Tibial artery (tissue), 4 donors: ENCODE data around the gene STYXL2.

Source experiments
- DNase-seq, 2 donors: peaks; one replicate each; pipeline ENCODE4 v3.0.0-alpha.2; 2019
- H3K27ac ChIP-seq, 2 donors: fragments of 200-600 bp; sonication (generic) in 1 of 2; 1 replicate in 1 of 2; 2 replicates in 1 of 2; pipeline ENCODE4 v1.5.1; 2018 to 2019; ENCODE audit warnings: mild to moderate bottlenecking in 1 of 2
- H3K27me3 ChIP-seq, 2 donors: fragments of 200-600 bp; sonication (generic) in 1 of 2; one replicate each; pipeline versions ENCODE4 v1.5.1 to v1.6.0; 2016 to 2019
- H3K36me3 ChIP-seq, 3 donors: fragments of 200-600 bp; sonication (generic) in 2 of 3; one replicate each; pipeline ENCODE4 v1.5.1; 2016 to 2019; ENCODE audit warnings: mild to moderate bottlenecking in 2 of 3
- H3K4me1 ChIP-seq, 4 donors: fragments of 200-600 bp; sonication (generic) in 2 of 4; 1 replicate in 3 of 4; 2 replicates in 1 of 4; pipeline ENCODE4 v1.5.1; 2016 to 2019
- H3K4me3 ChIP-seq, 2 donors: fragments of 200-600 bp; sonication (generic) in 1 of 2; 1 replicate in 1 of 2; 2 replicates in 1 of 2; pipeline ENCODE4 v1.5.1; 2018 to 2019; ENCODE audit warnings: mild to moderate bottlenecking in 2 of 2
- H3K9me3 ChIP-seq, 3 donors: fragments of 200-600 bp; sonication (generic) in 1 of 3; one replicate each; pipeline ENCODE4 v1.5.1; 2016 to 2019
- CTCF ChIP-seq, 2 experiments: fragments of 200-600 bp in 1 of 2; fragments of 450-650 bp in 1 of 2; IDR thresholded peaks; one replicate each; pipeline ENCODE4 v1.5.1; 2017 to 2019; ENCODE audit warnings: antibody characterized with exemption in 2 of 2, mild to moderate bottlenecking in 1 of 2, moderate library complexity in 1 of 2
- intact Hi-C: fragments of 100-400 bp; cut with DNase I; formaldehyde crosslinking; loops from one replicate; pipeline ENCODE4 v1.15.0; 2023; ENCODE audit warnings: low total_unique reads

Gene STYXL2

GRCh38 chr1:167093846-167094516 lies at the start of gene STYXL2:
TSS of gene STYXL2 (plus strand) at chr1:167094075. CDS start at chr1:167094850, 775 bp downstream.
- H3K4me3 ChIP-seq, result peak within 1 kb of the TSS; percentile 9 to 51
- H3K27ac ChIP-seq, result peak within 1 kb of the TSS; percentile 14 to 68
- TF ChIP-seq CTCF (IDR thresholded peaks at IDR 0.05), result no peak
- intact Hi-C loops, result no loop called here
- H3K4me1 ChIP-seq, result peaks cover 0 to 23% (median 16%) of the 10 kb centered on the region in 4 donors
- DNase-seq, result no peak
- H3K9me3 ChIP-seq, result no peaks in the 10 kb centered on the region
- H3K27me3 ChIP-seq, result no peaks in the 10 kb centered on the region
- H3K36me3 ChIP-seq, result no peaks in the 10 kb centered on the region

DNA sequence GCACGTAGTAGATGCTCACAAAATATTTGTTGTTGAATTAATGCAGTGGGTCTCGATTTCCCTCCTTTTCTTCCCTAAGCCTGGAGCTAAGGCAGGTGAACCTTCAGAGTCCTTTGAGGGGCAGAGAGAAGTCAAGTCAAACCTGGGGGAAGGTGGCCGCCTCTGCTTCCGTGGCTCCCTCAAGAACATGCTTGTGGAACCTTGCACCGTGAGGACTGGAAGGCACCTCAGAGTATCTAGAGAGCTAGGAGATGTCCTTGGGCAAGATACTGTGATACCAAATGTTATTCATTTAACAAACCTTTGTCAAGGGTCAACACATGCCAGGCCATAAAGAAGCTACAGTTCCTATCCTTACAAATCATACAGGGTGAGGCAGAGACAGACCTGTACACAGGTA lies 42.0 kb upstream of the STYXL2 start:
- Histone ChIP-seq H3K36me3 (no peaks in the 10 kb centered on the region), H3K27me3 (peaks cover 0 to 14% of the 10 kb centered on the region in 2 donors), H3K4me1 (no peaks in the 10 kb centered on the region), H3K9me3 (no peaks in the 10 kb centered on the region), H3K4me3 (no peak overlapping the region), H3K27ac (no peak overlapping the region)
- no peak for DNase-seq
- intact Hi-C loops, result no loop called here
- TF ChIP-seq CTCF (IDR thresholded peaks at IDR 0.05), result no peak

DNA sequence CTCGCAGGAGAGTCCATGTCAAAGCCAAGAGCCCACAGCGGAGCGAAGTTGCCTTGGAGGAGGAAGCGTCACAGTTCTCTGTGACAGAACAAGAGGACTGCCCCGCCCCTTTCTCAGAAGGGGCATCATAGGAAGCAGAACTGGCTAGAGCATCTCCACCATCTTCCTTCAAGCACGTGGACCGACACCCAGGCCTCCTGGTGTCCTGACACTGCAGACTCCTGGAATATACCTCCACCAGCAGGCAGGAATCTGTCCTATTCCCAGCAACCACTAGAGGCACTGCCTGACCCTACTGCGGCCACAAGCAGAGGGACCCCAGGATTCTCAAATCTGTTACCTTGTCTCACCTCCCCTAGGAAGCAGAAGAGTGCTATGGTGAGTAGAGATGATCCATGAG lies 41.5 kb upstream of the STYXL2 start:
- TF ChIP-seq CTCF (IDR thresholded peaks at IDR 0.05), result peak in 1 of 2 experiments; percentile 18
- intact Hi-C loops, result no loop called here
- peaks cover 0 to 14% of the 10 kb centered on the region in 2 donors for H3K27me3 ChIP-seq
- no peak overlapping the region for H3K27ac ChIP-seq
- no peaks in the 10 kb centered on the region for H3K4me1 ChIP-seq
- no peak overlapping the region for H3K4me3 ChIP-seq
- no peaks in the 10 kb centered on the region for H3K36me3 ChIP-seq
- no peaks in the 10 kb centered on the region for H3K9me3 ChIP-seq
- DNase-seq, result no peak

DNA sequence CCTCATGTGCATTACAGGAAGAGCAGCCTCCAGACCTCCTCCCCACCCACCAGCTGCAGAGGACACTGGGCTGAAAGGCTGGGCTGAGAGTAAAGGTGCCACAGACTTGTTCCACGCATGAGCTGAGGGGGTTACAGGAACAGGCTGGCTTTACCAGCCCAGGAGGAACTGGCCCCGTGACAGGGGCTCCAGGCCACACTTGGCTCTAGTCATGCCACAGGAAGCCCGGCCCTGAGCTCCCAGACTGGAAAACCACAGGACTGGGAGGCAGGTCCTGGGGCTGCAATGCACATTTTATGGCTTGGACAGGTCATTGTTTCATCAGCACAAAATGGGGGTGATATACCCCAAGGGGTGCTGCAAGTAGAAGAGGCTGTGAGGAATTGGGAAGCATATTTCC lies 39.3 kb upstream of the STYXL2 start:
- H3K9me3 ChIP-seq, result no peaks in the 10 kb centered on the region
- no peak for TF ChIP-seq CTCF (IDR thresholded peaks at IDR 0.05)
- intact Hi-C loops, result no loop called here

DNA sequence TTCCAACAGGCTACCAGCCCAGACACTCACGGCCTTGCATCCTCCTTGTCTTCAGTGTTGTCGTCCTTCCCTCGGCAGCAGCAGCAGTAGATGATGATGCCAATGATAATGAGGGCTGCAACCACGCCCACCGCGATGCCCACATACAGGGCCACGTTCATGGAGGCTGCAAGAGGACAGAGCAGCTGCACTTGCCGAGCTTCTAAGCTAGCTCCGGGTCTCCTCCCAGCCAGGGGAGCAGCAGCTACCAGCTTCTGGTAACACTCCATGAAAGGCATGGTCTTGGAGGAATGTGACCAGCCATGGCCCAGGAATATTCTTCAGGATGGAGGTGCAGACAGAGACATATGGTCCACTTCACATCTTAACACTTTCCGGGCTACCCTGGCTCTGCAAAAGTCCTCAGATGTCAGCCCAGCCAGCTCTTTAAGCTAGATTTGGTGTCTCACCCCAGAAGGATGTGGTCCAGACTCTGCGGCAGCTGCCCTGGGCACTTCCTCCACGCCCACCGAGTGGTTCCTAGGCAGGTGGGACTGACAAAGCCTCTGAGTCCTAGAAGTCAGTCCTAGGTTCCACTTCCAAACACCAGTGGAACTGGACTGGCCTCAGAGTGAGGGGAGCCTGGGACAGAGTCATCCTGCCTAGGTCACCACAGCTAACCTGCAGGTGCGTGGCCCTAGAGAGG lies 38.8 kb upstream of the STYXL2 start:
- TF ChIP-seq CTCF (IDR thresholded peaks at IDR 0.05), result no peak
- intact Hi-C loops, result loop anchor here (5.0 kb wide), 1 partner anchor 148 kb away; no protein-coding TSS in a partner anchor
- DNase-seq, result no peak

More for the DNA sequence above, 39.3 kb upstream of the STYXL2 start:
- no peak overlapping the region for H3K4me3 ChIP-seq
- DNase-seq, result no peak
- no peaks in the 10 kb centered on the region for H3K36me3 ChIP-seq
- peaks cover 0 to 4% (median 3%) of the 10 kb centered on the region in 4 donors for H3K4me1 ChIP-seq
- H3K27ac ChIP-seq, result no peak overlapping the region
- peaks cover 0 to 14% of the 10 kb centered on the region in 2 donors for H3K27me3 ChIP-seq

More for the DNA sequence above, 38.8 kb upstream of the STYXL2 start:
- H3K4me3 ChIP-seq, result no peak overlapping the region
- H3K4me1 ChIP-seq, result peaks cover 0 to 4% (median 3%) of the 10 kb centered on the region in 4 donors
- H3K36me3 ChIP-seq, result no peaks in the 10 kb centered on the region
- peaks cover 0 to 19% of the 10 kb centered on the region in 2 donors for H3K27me3 ChIP-seq
- no peaks in the 10 kb centered on the region for H3K9me3 ChIP-seq
- H3K27ac ChIP-seq, result no peak overlapping the region
